ENCODE results near the gene TKTL2. TPM values are rescaled to one million over a fixed set of nuclear protein-coding genes. Genes with fewer than 3 reads are reported as not detected.

TKTL2 gene
- not detected in 2 replicates for total RNA-seq

GRCh38 chr4:163473576-163473975 is at the start of gene TKTL2:
Gene TKTL2 (minus strand): TSS chr4:163473754. CDS start chr4:163473734, 20 bp downstream.

GRCh38 chr4:163494360-163495241 is 21.0 kb upstream of the TKTL2 start, which contains the start of gene TMA16:
Gene TMA16 (plus strand): TSS chr4:163494690. CDS start chr4:163494802, 112 bp downstream.

Other genes starting within 250 kb of the TKTL2 start
- 0.12 TPM in 1 of 2 replicates, not detected in the other for gene NPY1R, start 141.2 kb downstream of the TKTL2 start, total RNA-seq
- gene NPY5R, start 129.9 kb downstream of the TKTL2 start, total RNA-seq = not detected in 2 replicates
- gene TMA16, start 20.9 kb upstream of the TKTL2 start, total RNA-seq = 13.9 and 14.7 TPM in 2 replicates